GM18951 (cell line): ENCODE measurements around the gene KCNAB2.
"Not testable (repeated sequence)": the region's sequence is repeated elsewhere in the genome, so short reads cannot be mapped to it uniquely, and the experiment has no call there.

Source experiments
- POLR2A ChIP-seq: IDR thresholded peaks from 4 replicates; pipeline ENCODE4 v1.6.1; 2011; ENCODE audit warnings: mild to moderate bottlenecking; ENCODE audit not compliant: insufficient read length, insufficient read depth; ENCODE audit errors: extremely low read depth
- in situ Hi-C: fragments of 300-500 bp; cut with MboI; formaldehyde crosslinking; loops from one replicate; pipeline ENCODE4 v1.12.0; 2022; ENCODE audit warnings: low sequenced_read_pairs, mixed read lengths, inconsistent platforms; ENCODE audit not compliant: unreplicated experiment

Gene KCNAB2

DNA sequence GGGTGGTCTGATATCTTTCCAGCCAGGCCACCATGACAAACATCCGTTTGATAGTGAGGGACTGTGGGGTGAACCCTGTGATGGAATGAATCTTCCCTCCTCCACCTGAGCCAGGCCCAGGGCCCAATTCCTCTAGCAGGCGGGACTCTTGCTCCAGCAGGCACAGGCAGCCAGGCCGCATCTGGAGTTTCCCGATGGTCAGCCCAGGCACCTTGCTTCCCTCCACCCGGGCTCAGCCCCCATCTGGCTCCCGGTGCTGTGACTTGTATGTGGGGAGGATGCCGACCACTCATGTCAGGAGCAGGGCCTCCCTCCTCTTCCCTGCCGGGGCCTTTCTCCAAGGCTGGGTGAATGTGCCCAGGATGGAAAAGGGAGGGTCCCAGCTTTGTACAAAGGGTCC lies 21.0 kb downstream of the KCNAB2 start:
- TF ChIP-seq POLR2A: no peak
- in situ Hi-C loops: no loop called here

DNA sequence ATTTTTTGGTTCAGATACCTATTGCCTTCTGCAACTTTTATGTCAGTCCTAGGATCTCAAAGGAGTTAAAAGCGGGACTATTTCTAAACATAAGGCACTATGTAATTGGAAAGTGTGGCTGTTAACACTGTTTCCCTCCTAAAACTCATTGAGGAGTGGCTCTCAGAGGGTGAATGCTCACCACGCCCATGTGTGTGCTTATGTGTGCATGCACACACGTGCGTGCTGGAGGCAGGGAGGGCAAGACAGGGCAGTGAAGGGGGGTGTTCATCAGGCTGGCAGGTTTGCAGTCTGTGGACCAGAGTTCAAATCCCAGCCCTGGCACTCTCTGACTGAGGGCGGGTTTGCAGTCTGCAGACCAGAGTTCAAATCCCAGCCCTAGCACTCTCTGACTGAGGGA lies 22.4 kb downstream of the KCNAB2 start:
- no peak for TF ChIP-seq POLR2A
- in situ Hi-C loops: no loop called here

DNA sequence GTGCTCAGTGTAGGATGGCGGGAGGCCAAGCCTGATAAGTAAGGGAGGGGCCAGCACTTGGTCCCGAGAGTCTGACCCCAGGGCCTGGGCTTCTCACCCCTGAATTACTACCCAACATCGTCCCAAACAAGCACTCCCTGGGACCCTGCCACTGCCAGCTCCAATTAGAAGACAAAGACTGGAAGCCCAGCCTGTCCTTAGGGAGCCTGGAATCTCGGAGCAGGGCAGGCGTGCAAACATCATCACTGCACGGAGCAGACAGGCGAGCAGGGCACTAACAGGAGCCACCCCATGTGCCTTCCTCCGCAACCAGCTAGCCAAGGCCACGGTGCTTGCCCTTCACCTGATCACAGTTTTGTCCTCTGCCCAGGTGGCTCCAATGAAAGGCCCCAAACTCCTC lies 23.2 kb downstream of the KCNAB2 start:
- TF ChIP-seq POLR2A: no peak
- in situ Hi-C loops: no loop called here

DNA sequence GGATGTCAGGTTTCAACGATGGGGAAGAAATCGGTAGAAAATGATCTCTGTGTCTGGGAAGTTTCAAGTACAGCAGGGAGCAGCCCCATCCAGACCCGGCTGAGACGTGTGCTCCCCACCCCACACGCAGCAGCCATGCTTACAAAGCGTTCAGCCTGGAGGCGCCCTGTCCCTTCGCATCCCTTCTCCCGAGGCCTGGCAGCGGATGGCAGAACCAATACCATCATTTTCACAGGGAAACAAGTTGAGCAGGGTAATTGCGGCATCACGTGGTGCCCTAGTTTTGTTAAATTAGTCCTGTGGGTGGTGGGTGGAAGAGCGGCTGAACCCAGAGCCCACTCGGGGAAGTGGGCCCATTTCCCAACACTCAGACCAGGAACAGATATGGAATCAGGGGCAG lies 23.9 kb downstream of the KCNAB2 start:
- no peak for TF ChIP-seq POLR2A
- in situ Hi-C loops: no loop called here

DNA sequence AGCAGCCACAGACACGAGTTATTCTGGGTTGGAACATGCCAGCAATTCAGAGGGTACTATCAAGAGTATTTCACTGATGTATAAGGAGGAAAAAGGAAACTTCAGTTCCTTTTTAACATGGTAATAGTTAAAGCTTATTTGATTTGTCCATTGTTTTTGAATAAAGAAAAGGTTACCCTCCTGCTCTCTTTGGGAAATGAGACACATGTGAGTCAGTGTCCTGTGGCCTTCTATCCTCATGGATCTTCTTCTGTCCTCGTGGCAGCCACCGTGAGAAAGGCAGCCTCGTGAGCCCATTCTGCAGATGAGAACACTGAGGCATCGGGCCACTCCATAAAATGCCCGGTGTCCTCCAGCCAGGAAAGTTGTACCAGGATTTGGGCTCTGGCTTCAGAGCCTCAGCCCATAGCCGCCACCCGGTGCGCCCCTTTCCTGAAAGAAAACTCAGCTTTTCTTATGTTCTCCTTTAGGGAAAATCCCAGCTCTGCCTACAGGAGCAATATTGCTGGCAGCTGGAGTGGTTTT lies 24.8 kb downstream of the KCNAB2 start:
- in situ Hi-C loops: no loop called here
- TF ChIP-seq POLR2A: no peak

DNA sequence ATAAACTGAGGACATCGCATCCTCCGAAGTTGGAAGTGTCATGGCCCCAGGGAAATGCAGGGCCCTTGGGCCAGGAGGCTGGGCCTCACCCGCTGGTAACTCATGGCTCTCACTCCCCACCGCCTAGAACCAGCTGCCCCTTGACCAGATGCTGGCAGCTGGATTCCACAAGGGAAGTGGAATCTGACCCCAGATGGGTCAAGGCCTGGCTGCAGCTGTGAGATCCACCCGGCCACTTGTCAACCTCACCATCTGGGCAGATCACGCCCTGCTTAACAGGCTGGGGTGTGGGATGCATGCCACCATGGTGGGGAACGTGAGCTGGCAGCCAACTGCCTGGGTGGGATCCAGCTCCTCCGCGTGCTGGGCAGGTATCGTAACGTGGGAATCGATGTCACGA lies 25.5 kb downstream of the KCNAB2 start:
- in situ Hi-C loops: no loop called here
- TF ChIP-seq POLR2A: no peak

DNA sequence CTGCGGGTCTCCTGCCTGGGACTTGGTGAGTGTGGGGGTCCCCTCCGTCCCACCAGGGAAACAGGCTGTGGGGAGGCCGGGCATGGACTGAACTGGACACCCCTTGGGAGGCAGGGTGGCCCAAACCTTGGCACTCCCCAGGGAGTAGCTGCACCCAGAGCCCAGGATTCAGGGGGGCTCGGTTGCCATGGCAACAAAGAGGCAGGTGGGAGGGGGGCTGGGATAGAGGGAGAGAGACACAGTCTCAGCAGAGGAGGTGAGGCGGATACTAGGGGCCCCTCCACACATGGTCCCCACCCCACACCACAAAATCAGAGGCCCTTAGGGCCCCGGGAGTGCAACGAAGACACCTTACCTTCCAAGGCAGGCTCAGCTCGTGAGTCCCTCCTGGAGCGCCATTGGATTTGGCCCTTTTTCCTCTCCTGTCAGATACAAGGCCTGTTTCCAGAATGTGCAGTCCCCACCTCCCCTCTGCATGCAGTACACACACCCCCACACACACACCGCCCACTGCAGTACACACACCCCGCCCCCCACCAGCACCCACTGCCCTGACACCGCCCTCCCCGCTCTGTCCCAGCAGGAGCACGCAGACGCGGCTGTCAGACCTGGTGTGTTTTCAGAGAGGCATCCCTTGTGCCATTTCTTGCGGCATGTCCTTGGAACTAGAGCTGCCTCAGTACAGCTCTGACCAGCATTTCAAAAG lies 27.2 kb downstream of the KCNAB2 start:
- in situ Hi-C loops: no loop called here
- TF ChIP-seq POLR2A: no peak

DNA sequence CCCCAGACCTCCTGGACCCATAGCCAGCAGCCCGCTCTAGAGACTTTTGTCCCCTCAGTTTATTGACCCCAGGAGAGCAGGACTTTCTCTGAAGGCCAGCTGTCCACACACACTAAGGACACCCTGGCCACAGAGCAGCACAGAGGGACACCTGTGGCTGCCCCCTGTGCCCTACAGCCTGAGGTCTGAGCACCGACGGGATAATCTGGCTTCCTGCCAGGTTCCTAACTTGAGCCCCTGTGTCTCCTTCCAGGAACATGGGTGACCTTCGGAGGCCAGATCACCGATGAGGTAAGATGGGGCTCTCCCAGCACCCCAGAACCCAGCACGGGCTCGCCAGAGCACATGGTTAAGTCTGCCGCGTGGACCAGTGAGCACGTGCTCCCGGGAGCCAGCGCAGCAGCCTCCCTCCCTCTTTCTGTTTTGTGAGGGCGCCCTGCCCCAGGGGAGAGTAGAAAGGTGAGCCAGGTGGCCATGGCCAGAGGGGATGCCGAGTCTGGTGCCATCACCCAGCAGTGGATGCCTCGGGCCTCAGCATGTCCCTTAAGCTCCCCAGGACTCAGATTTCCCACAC lies 27.9 kb downstream of the KCNAB2 start:
- TF ChIP-seq POLR2A: no peak
- in situ Hi-C loops: no loop called here

DNA sequence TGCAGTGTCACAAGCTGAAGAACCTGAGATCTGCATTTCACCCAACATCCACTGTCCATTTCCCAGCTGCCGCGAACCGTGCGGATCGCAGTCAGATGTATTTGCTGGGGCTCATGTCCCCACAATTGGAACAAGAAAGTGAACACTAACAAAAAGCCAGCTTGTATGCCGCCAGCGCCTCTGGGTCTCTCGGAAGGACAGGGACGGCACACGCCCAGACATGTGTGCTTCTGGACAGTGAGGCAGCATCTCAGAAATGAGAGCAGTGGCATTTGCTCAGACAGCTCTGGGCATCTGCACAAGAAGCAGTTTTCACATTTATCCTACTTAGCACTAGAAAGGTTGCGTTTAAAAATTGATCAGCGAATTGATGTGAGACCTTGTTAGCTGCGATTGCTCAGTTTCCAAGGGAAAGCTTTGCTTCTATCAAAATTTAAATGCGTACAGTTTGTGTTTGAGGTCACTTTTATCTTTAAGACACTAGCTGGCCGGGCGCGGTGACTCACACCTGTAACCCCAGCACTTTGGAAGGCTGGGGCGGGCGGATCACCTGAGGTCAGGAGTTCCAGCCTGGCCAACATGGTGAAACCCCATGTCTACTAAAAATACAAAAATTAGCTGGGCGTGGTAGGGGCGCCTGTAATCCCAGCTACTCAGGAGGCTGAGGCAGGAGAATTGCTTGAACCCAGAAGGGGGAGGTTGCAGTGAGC lies 28.7 kb downstream of the KCNAB2 start:
- no peak for TF ChIP-seq POLR2A
- in situ Hi-C loops: no loop called here

DNA sequence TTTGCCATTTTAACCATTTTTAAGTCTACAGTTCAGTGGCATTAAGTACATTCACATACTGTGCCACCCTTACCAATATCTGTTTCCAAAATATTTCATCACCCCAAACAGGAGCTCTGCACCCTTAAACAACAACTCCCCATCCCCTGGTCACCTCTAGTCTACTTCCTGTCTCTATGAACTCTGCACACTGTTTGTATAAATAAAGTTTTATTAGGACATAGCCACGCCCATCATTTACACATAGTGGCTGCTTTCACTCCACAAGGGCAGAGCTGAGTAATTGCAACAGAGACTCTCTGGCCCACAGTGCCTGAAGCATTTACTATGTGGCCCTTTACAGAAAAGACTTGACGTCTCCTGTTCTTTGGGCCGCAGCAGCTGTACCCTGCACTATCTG lies 30.1 kb downstream of the KCNAB2 start:
- no peak for TF ChIP-seq POLR2A
- in situ Hi-C loops: no loop called here

DNA sequence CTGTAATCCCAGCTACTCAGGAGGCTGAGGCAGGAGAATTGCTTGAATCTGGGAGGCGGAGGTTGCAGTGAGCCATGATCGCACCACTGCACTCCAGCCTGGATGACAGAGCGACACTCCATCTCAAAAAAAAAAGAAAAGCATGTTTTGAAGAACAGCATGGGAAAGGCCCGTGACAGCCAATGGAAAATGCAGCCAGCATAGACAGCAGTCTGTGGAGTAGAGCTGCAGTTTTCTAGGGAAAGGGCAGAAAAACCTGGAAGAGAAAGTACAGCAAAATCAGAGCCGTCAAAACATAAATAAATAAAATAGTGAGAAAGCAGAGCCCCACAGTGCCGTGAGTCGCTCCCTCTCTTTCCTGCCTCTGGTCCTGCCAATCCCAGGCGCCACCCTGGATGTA lies 31.4 kb downstream of the KCNAB2 start:
- in situ Hi-C loops: not testable (repeated sequence)

DNA sequence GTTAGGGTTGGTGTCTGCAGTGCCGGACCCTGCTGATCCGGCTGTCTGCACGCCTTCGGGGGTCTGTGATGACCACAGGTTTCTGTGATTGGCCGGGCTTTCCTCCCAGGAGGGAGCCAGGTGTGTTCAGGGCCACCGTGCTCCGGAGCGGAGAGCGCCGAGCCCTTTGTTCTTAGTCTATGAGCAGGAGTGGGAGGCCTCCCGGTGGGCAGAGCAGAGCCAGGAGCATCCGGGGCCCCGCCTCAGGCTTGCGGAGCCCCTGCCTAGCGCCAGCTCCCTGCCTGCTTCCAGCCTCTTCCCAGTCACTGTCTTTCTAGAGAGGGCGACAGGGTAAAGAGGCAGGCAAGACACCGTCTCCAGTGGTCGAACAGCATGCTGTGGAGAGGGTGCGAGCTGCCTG lies 31.8 kb downstream of the KCNAB2 start:
- in situ Hi-C loops: no loop called here
- no peak for TF ChIP-seq POLR2A

DNA sequence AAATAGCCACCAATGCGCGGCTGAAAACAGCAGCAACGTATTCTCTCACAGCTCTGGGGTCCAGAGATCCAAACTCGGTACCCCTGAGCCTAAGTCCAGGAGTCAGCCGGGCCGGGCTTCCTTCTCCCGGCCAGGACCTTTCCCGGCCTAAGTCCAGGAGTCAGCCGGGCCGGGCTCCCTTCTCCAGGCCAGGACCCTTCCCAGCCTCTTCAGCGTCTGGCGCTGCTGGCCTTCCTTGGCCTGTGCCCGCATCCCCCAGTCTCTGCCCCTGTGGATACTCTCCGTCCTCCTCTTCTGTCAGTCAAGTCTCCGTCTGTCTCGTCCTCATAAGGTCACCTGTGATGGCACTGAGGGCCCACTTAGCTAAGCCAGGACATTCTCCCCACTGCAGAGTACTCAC lies 32.2 kb downstream of the KCNAB2 start:
- in situ Hi-C loops: no loop called here
- no peak for TF ChIP-seq POLR2A

DNA sequence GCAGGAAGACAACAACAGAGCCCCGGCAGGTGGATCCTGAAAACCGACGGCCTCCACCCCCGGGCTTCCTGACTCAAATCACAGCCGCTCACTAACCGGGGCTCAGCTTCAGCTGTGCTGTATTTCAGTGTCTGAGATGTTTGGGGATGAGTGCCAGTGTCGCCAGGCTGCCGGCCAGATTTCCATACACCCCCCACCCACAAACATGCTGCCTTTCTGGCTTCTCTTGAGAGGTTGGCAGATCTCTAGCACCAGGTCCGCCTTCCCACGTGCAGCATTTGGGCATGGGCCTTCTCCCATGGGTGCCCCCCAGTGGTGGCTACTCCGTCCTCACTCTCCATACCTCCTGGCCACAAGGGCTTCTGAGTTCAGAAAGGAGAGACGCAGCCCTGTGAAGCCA lies 34.8 kb downstream of the KCNAB2 start:
- no peak for TF ChIP-seq POLR2A
- in situ Hi-C loops: no loop called here

DNA sequence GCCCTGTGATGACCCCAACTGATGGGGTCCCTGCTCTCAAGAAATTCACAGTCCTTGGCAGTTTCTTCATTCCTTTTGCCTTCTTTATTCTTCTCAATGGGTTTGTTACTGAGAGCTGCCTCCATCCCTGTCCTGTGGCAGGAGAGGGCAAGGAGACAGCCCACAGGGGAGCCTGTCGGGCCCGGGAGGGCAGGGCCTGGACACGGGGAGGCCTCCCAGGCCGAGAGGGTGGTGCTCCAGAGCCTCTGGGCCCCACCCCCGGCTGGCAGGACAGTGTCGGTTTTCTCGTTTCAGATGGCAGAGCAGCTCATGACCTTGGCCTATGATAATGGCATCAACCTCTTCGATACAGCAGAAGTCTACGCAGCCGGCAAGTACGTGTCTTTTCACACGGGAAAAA lies 36.2 kb downstream of the KCNAB2 start:
- no peak for TF ChIP-seq POLR2A
- in situ Hi-C loops: no loop called here
